Breast epithelium (tissue), 4 donors: ENCODE data around the gene KIZ. TPM values are rescaled to one million over a fixed set of nuclear protein-coding genes. Genes with fewer than 3 reads are reported as not detected.

ENCODE experiments used
- DNase-seq, 2 donors: peaks; one replicate each; pipeline ENCODE4 v3.0.0-alpha.2; 2019; ENCODE audit warnings: low spot score in 2 of 2
- H3K27ac ChIP-seq, 2 donors: fragments of 200-600 bp; sonication (generic) in 1 of 2; one replicate each; pipeline ENCODE4 v1.5.1; 2016 to 2019; ENCODE audit warnings: mild to moderate bottlenecking in 1 of 2
- H3K27me3 ChIP-seq, 2 donors: fragments of 200-600 bp; sonication (generic) in 1 of 2; one replicate each; pipeline versions ENCODE4 v1.5.1 to v1.6.0; 2017 to 2019; ENCODE audit warnings: control low read depth in 1 of 2, mild to moderate bottlenecking in 1 of 2
- H3K36me3 ChIP-seq: fragments of 200-600 bp; one replicate; pipeline ENCODE4 v1.5.1; 2019
- H3K4me1 ChIP-seq, 2 donors: fragments of 200-600 bp; sonication (generic); one replicate each; pipeline ENCODE4 v1.5.1; 2016 to 2019; ENCODE audit warnings: control low read depth in 1 of 2
- H3K4me3 ChIP-seq, 3 donors: fragments of 200-600 bp; sonication (generic); 1 replicate in 2 of 3; 2 replicates in 1 of 3; pipeline ENCODE4 v1.5.1; 2016 to 2019; ENCODE audit warnings: mild to moderate bottlenecking in 3 of 3, moderate library complexity in 2 of 3
- H3K9me3 ChIP-seq, 2 donors: fragments of 200-600 bp; sonication (generic) in 1 of 2; one replicate each; pipeline ENCODE4 v1.5.1; 2016 to 2019; ENCODE audit warnings: control low read depth in 1 of 2
- POLR2A ChIP-seq: fragments of 450-650 bp; IDR thresholded peaks from one replicate; pipeline ENCODE4 v1.6.1; 2016; ENCODE audit warnings: antibody characterized with exemption, mild to moderate bottlenecking, moderate library complexity
- POLR2AphosphoS5 ChIP-seq, 3 donors: sonication (generic); formaldehyde crosslinking; IDR thresholded peaks; one replicate each; pipeline ENCODE4 v1.6.1; 2017; ENCODE audit warnings: antibody characterized with exemption in 3 of 3
- intact Hi-C: fragments of 100-400 bp; cut with DNase I; formaldehyde crosslinking; loops from one replicate; pipeline ENCODE4 v1.15.1; 2023; ENCODE audit warnings: low total_unique reads
- total RNA-seq, 3 donors: library from RNA; depleted of rRNA; stranded (reverse); fragments of >200 nt; gene quantifications; one replicate each; pipeline ENCODE4 v1.1.0, GENCODE V29; 2016
- TF ChIP-seq, protein P1 (sequence below), 3 donors: fragments of 450-650 bp; IDR thresholded peaks; one replicate each; pipeline ENCODE4 v1.5.1; 2016 to 2017; ENCODE audit warnings: antibody characterized with exemption in 3 of 3, mild to moderate bottlenecking in 3 of 3, moderate library complexity in 3 of 3

The KIZ gene
- total RNA-seq, 3 donors from 2014 or later: 29.8 to 46.2 (median 45.9) TPM

DNA sequence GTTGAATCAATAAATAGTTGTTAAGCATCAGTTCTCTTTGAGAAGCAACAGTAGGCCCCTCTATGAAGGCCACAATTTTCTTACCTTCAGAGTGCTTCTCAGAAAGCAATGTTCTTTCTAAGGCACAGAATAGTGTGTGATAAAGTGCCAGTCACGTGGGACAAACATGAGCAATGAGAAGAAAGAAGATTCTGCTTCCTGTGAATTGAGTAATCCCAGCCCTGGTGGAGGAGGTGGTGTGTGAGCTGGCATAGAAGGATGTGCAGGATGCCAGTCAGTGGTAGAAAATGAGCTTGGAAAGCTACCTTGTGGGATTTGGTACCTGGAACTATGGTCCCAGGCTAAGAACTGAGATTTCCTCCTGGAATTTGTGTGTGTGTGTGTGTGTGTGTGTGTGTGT, 21.7 kb downstream of the KIZ start:
- Histone ChIP-seq H3K27me3 (no peaks in the 10 kb centered on the region), H3K4me3 (no peak overlapping the region), H3K4me1 (no peaks in the 10 kb centered on the region), H3K27ac (no peak overlapping the region), H3K9me3 (no peaks in the 10 kb centered on the region), H3K36me3 (no peaks in the 10 kb centered on the region)
- intact Hi-C loops: no loop called here
- TF ChIP-seq POLR2AphosphoS5 (IDR thresholded peaks at IDR 0.05): no peak
- TF ChIP-seq POLR2A: no peak
- TF ChIP-seq, protein P1, sequence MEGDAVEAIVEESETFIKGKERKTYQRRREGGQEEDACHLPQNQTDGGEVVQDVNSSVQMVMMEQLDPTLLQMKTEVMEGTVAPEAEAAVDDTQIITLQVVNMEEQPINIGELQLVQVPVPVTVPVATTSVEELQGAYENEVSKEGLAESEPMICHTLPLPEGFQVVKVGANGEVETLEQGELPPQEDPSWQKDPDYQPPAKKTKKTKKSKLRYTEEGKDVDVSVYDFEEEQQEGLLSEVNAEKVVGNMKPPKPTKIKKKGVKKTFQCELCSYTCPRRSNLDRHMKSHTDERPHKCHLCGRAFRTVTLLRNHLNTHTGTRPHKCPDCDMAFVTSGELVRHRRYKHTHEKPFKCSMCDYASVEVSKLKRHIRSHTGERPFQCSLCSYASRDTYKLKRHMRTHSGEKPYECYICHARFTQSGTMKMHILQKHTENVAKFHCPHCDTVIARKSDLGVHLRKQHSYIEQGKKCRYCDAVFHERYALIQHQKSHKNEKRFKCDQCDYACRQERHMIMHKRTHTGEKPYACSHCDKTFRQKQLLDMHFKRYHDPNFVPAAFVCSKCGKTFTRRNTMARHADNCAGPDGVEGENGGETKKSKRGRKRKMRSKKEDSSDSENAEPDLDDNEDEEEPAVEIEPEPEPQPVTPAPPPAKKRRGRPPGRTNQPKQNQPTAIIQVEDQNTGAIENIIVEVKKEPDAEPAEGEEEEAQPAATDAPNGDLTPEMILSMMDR (IDR thresholded peaks at IDR 0.05): no peak
- DNase-seq: no peak

DNA sequence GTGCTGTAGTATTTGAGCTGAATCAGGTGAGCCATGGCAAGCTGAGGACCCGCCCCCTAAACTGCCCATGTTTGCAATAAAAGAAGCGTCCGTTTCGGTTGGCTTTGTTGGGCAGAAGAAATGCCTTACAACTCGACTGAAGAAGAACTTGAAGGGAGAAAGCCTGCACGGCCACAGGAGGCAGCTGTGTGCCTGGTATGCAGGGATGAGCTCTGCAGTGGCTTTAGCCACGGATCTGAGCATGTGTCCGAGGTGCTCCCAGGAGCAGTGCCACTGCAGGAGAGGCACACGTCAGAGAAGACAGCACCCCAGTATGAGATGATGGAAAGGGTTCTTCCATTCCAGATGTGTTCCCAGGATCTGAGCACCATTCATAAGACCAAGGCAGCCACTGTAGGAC, 23.5 kb downstream of the KIZ start:
- intact Hi-C loops: no loop called here
- Histone ChIP-seq H3K4me1 (no peaks in the 10 kb centered on the region), H3K4me3 (no peak overlapping the region), H3K36me3 (no peaks in the 10 kb centered on the region), H3K9me3 (no peaks in the 10 kb centered on the region), H3K27ac (no peak overlapping the region), H3K27me3 (no peaks in the 10 kb centered on the region)
- no peak for DNase-seq
- no peak for TF ChIP-seq POLR2AphosphoS5 (IDR thresholded peaks at IDR 0.05)

- Histone ChIP-seq H3K27ac (no peak overlapping the region), H3K27me3 (no peaks in the 10 kb centered on the region), H3K4me3 (no peak overlapping the region), H3K9me3 (no peaks in the 10 kb centered on the region), H3K36me3 (no peaks in the 10 kb centered on the region), H3K4me1 (no peaks in the 10 kb centered on the region)
- DNase-seq: no peak
- intact Hi-C loops: no loop called here
- TF ChIP-seq POLR2A (no peak), POLR2AphosphoS5 (IDR thresholded peaks at IDR 0.05) (no peak)
- TF ChIP-seq, protein P1 (IDR thresholded peaks at IDR 0.05): no peak
These were observed 25.9 kb downstream of the KIZ start for GRCh38 chr20:21151791-21152190.

- H3K9me3 ChIP-seq: no peaks in the 10 kb centered on the region
- H3K27ac ChIP-seq: no peak overlapping the region
- H3K27me3 ChIP-seq: no peaks in the 10 kb centered on the region
- H3K4me3 ChIP-seq: no peak overlapping the region
- no peak for DNase-seq
- H3K36me3 ChIP-seq: no peaks in the 10 kb centered on the region
- no peak for TF ChIP-seq POLR2AphosphoS5 (IDR thresholded peaks at IDR 0.05)
- TF ChIP-seq, protein P1 (IDR thresholded peaks at IDR 0.05): no peak
- no peak for TF ChIP-seq POLR2A
- intact Hi-C loops: no loop called here
- H3K4me1 ChIP-seq: no peaks in the 10 kb centered on the region
These were observed 28.8 kb downstream of the KIZ start for GRCh38 chr20:21154692-21155091.

DNA sequence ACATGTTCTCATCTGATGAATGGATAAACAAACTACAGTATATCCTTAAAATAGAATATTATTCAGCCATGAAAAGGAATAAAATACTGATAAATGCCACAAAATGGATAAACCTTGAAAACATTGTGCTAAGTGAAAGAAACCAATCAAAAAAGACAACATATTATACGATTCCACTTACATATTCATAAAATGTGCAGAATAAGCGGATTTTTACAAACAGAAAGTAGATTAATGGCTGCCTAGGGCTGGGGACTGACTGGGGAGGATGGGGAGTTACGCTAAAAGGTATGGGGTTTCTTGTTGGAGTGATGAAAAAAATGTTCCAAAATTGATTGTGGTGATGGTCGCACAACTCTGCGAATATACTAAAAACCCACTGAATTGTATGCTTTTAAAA, 29.4 kb downstream of the KIZ start:
- no peaks in the 10 kb centered on the region for H3K27me3 ChIP-seq
- no peaks in the 10 kb centered on the region for H3K4me1 ChIP-seq
- H3K36me3 ChIP-seq: no peaks in the 10 kb centered on the region
- H3K4me3 ChIP-seq: no peak overlapping the region
- no peaks in the 10 kb centered on the region for H3K9me3 ChIP-seq
- intact Hi-C loops: no loop called here
- no peak for DNase-seq
- no peak overlapping the region for H3K27ac ChIP-seq
- TF ChIP-seq POLR2A (no peak), POLR2AphosphoS5 (IDR thresholded peaks at IDR 0.05) (no peak)
- TF ChIP-seq, protein P1 (IDR thresholded peaks at IDR 0.05): no peak

- H3K4me3 ChIP-seq: no peak overlapping the region
- no peaks in the 10 kb centered on the region for H3K4me1 ChIP-seq
- DNase-seq: no peak
- TF ChIP-seq, protein P1 (IDR thresholded peaks at IDR 0.05): no peak
- no peak for TF ChIP-seq POLR2AphosphoS5 (IDR thresholded peaks at IDR 0.05)
- no peak for TF ChIP-seq POLR2A
- no peak overlapping the region for H3K27ac ChIP-seq
- no peaks in the 10 kb centered on the region for H3K36me3 ChIP-seq
- no peaks in the 10 kb centered on the region for H3K27me3 ChIP-seq
- intact Hi-C loops: no loop called here
- H3K9me3 ChIP-seq: no peaks in the 10 kb centered on the region
These were observed 30.4 kb downstream of the KIZ start for GRCh38 chr20:21156266-21156665.
